ENCODE measurements around the gene SAMD9L.

SAMD9L gene

GRCh38 chr7:93165447-93165846 lies 17.3 kb upstream of the SAMD9L start:
- H3K9me3 ChIP-seq (replicated peaks; ENCODE audit: low read length) = no peaks in the 10 kb centered on the region
- no peaks in the 10 kb centered on the region for H3K36me3 ChIP-seq (ENCODE audit: insufficient read depth, low read length)
- H3K4me2 ChIP-seq (ENCODE audit: low read length) = no peak overlapping the region
- no peaks in the 10 kb centered on the region for H3K4me1 ChIP-seq (ENCODE audit: control insufficient read depth, insufficient read depth, low read length)
- H3K9ac ChIP-seq (ENCODE audit: low read depth, low read length) = no peak overlapping the region
- H3K27me3 ChIP-seq (ENCODE audit: control insufficient read depth, insufficient read depth, low read length) = no peaks in the 10 kb centered on the region
- H3K4me3 ChIP-seq (ENCODE audit: low read length) = no peak overlapping the region

- Histone ChIP-seq H3K4me2 (ENCODE audit: low read length) (no peak overlapping the region), H3K4me3 (ENCODE audit: low read length) (no peak overlapping the region), H3K9ac (ENCODE audit: low read depth, low read length) (no peak overlapping the region), H3K9me3 (replicated peaks; ENCODE audit: low read length) (no peaks in the 10 kb centered on the region), H3K27me3 (ENCODE audit: control insufficient read depth, insufficient read depth, low read length) (no peaks in the 10 kb centered on the region), H3K36me3 (ENCODE audit: insufficient read depth, low read length) (no peaks in the 10 kb centered on the region), H3K4me1 (ENCODE audit: control insufficient read depth, insufficient read depth, low read length) (no peaks in the 10 kb centered on the region)
Observed at GRCh38 chr7:93164766-93165165, 16.6 kb upstream of the SAMD9L start.

- no peaks in the 10 kb centered on the region for H3K27me3 ChIP-seq (ENCODE audit: control insufficient read depth, insufficient read depth, low read length)
- no peak overlapping the region for H3K9ac ChIP-seq (ENCODE audit: low read depth, low read length)
Observed at GRCh38 chr7:93161181-93161762, 13.1 kb upstream of the SAMD9L start.

GRCh38 chr7:93160410-93160809 lies 12.2 kb upstream of the SAMD9L start:
- Histone ChIP-seq H3K36me3 (ENCODE audit: insufficient read depth, low read length) (no peaks in the 10 kb centered on the region), H3K4me3 (ENCODE audit: low read length) (no peak overlapping the region)

More at GRCh38 chr7:93161181-93161762, 13.1 kb upstream of the SAMD9L start:
- Histone ChIP-seq H3K4me3 (ENCODE audit: low read length) (no peak overlapping the region), H3K36me3 (ENCODE audit: insufficient read depth, low read length) (no peaks in the 10 kb centered on the region), H3K9me3 (replicated peaks; ENCODE audit: low read length) (no peaks in the 10 kb centered on the region), H3K4me2 (ENCODE audit: low read length) (no peak overlapping the region), H3K4me1 (ENCODE audit: control insufficient read depth, insufficient read depth, low read length) (no peaks in the 10 kb centered on the region)

DNA sequence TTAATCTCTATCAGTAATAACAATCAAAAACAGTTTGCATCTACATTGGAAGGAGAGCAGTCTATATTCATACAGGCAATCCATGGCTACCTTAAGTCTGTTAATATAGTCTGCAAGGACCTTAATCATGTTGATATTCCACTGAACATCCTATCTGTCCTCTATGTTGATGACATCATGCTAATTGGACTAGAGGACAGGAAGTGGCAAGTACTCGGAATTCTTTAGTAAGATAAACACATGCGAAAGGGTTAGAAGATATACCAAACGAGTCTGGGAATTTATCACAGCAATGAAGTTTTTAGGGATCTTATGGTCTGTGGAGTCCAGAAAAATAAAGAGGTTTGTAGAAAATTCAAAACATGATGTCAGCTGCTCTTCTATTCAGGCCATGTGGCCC lies 11.3 kb upstream of the SAMD9L start:
- Histone ChIP-seq H3K9me3 (replicated peaks; ENCODE audit: low read length) (no peaks in the 10 kb centered on the region), H3K4me1 (ENCODE audit: control insufficient read depth, insufficient read depth, low read length) (no peaks in the 10 kb centered on the region), H3K4me2 (ENCODE audit: low read length) (no peak overlapping the region), H3K36me3 (ENCODE audit: insufficient read depth, low read length) (no peaks in the 10 kb centered on the region), H3K4me3 (ENCODE audit: low read length) (no peak overlapping the region), H3K27me3 (ENCODE audit: control insufficient read depth, insufficient read depth, low read length) (no peaks in the 10 kb centered on the region), H3K9ac (ENCODE audit: low read depth, low read length) (no peak overlapping the region)

More at GRCh38 chr7:93160410-93160809, 12.2 kb upstream of the SAMD9L start:
- Histone ChIP-seq H3K4me1 (ENCODE audit: control insufficient read depth, insufficient read depth, low read length) (no peaks in the 10 kb centered on the region), H3K9me3 (replicated peaks; ENCODE audit: low read length) (no peaks in the 10 kb centered on the region), H3K27me3 (ENCODE audit: control insufficient read depth, insufficient read depth, low read length) (no peaks in the 10 kb centered on the region), H3K4me2 (ENCODE audit: low read length) (no peak overlapping the region), H3K9ac (ENCODE audit: low read depth, low read length) (no peak overlapping the region)

GRCh38 chr7:93156884-93157283 lies 8.7 kb upstream of the SAMD9L start:
- H3K27me3 ChIP-seq (ENCODE audit: control insufficient read depth, insufficient read depth, low read length) = no peaks in the 10 kb centered on the region
- H3K36me3 ChIP-seq (ENCODE audit: insufficient read depth, low read length) = no peaks in the 10 kb centered on the region
- H3K4me2 ChIP-seq (ENCODE audit: low read length) = no peak overlapping the region
- no peak overlapping the region for H3K4me3 ChIP-seq (ENCODE audit: low read length)
- no peak overlapping the region for H3K9ac ChIP-seq (ENCODE audit: low read depth, low read length)
- H3K4me1 ChIP-seq (ENCODE audit: control insufficient read depth, insufficient read depth, low read length) = no peaks in the 10 kb centered on the region
- no peaks in the 10 kb centered on the region for H3K9me3 ChIP-seq (replicated peaks; ENCODE audit: low read length)

GRCh38 chr7:93150200-93150835 lies 2.1 kb upstream of the SAMD9L start:
- Histone ChIP-seq H3K4me1 (ENCODE audit: control insufficient read depth, insufficient read depth, low read length) (peaks cover 26% of the 10 kb centered on the region), H3K4me3 (ENCODE audit: low read length) (no peak overlapping the region), H3K27me3 (ENCODE audit: control insufficient read depth, insufficient read depth, low read length) (no peaks in the 10 kb centered on the region), H3K4me2 (ENCODE audit: low read length) (peak overlapping the region; percentile 36), H3K9ac (ENCODE audit: low read depth, low read length) (no peak overlapping the region), H3K36me3 (ENCODE audit: insufficient read depth, low read length) (no peaks in the 10 kb centered on the region), H3K9me3 (replicated peaks; ENCODE audit: low read length) (no peaks in the 10 kb centered on the region)

DNA sequence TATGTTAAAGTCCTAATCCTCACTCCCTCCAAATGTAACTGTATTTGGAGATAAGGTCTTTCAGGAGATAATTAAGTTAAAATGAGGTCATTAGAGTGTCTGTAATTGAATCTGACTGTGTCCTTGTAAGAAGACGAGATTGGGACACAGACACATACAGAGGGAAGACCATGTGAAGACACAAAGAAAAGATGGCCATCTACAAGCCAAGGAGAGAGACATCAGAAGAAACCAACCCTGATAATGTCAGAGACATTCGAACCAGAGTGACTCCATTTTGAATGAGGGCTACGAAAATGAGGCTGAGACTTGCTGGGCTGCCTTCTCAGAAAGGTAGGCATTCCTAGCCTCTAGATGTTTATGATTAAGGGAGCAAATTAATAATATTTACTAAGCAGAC lies 542 bp upstream of the SAMD9L start:
- peak overlapping the region; percentile 80 for H3K9ac ChIP-seq (ENCODE audit: low read depth, low read length)
- H3K27me3 ChIP-seq (ENCODE audit: control insufficient read depth, insufficient read depth, low read length) = no peaks in the 10 kb centered on the region
- H3K4me3 ChIP-seq (ENCODE audit: low read length) = peak overlapping the region; percentile 67
- H3K9me3 ChIP-seq (replicated peaks; ENCODE audit: low read length) = no peaks in the 10 kb centered on the region
- H3K36me3 ChIP-seq (ENCODE audit: insufficient read depth, low read length) = peaks cover 5% of the 10 kb centered on the region
- H3K4me1 ChIP-seq (ENCODE audit: control insufficient read depth, insufficient read depth, low read length) = peaks cover 26% of the 10 kb centered on the region
- peak overlapping the region; percentile 85 for H3K4me2 ChIP-seq (ENCODE audit: low read length)

GRCh38 chr7:93147363-93147762 lies 822 bp downstream of the SAMD9L start:
- no peaks in the 10 kb centered on the region for H3K9me3 ChIP-seq (replicated peaks; ENCODE audit: low read length)
- H3K9ac ChIP-seq (ENCODE audit: low read depth, low read length) = peak overlapping the region; percentile 80
- peak overlapping the region; percentile 67 for H3K4me3 ChIP-seq (ENCODE audit: low read length)

GRCh38 chr7:93146472-93147141 lies 1.6 kb downstream of the SAMD9L start:
- Histone ChIP-seq H3K4me2 (ENCODE audit: low read length) (peak overlapping the region; percentile 85), H3K9ac (ENCODE audit: low read depth, low read length) (peak overlapping the region; percentile 80), H3K4me1 (ENCODE audit: control insufficient read depth, insufficient read depth, low read length) (peaks cover 39% of the 10 kb centered on the region), H3K4me3 (ENCODE audit: low read length) (peak overlapping the region; percentile 67), H3K36me3 (ENCODE audit: insufficient read depth, low read length) (peaks cover 13% of the 10 kb centered on the region), H3K27me3 (ENCODE audit: control insufficient read depth, insufficient read depth, low read length) (no peaks in the 10 kb centered on the region), H3K9me3 (replicated peaks; ENCODE audit: low read length) (no peaks in the 10 kb centered on the region)

More at GRCh38 chr7:93147363-93147762, 822 bp downstream of the SAMD9L start:
- peaks cover 32% of the 10 kb centered on the region for H3K4me1 ChIP-seq (ENCODE audit: control insufficient read depth, insufficient read depth, low read length)
- peaks cover 13% of the 10 kb centered on the region for H3K36me3 ChIP-seq (ENCODE audit: insufficient read depth, low read length)
- H3K27me3 ChIP-seq (ENCODE audit: control insufficient read depth, insufficient read depth, low read length) = no peaks in the 10 kb centered on the region
- H3K4me2 ChIP-seq (ENCODE audit: low read length) = peak overlapping the region; percentile 85

DNA sequence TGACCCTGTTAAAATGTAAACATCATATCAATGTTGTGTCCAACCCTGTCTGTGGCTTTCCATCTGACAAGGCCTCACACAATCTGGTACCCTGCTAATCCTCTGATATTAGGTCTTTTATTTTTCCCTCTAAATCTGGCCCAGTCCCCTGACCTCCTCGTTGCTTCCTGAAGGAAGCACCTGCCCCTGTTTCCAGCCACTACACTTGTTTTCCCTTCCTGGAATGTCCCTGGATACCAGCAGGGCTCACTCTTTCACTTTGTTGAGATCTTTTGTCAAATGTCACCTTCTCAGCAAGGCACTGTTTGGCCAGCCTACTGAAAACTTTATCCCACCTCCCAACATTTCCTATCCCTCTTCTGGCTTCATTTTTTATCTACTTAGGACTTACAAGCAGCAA lies 2.1 kb downstream of the SAMD9L start:
- no peak overlapping the region for H3K9ac ChIP-seq (ENCODE audit: low read depth, low read length)
- no peak overlapping the region for H3K4me2 ChIP-seq (ENCODE audit: low read length)
- no peaks in the 10 kb centered on the region for H3K27me3 ChIP-seq (ENCODE audit: control insufficient read depth, insufficient read depth, low read length)
- peaks cover 16% of the 10 kb centered on the region for H3K36me3 ChIP-seq (ENCODE audit: insufficient read depth, low read length)
- H3K4me3 ChIP-seq (ENCODE audit: low read length) = no peak overlapping the region
- no peaks in the 10 kb centered on the region for H3K9me3 ChIP-seq (replicated peaks; ENCODE audit: low read length)
- H3K4me1 ChIP-seq (ENCODE audit: control insufficient read depth, insufficient read depth, low read length) = peaks cover 39% of the 10 kb centered on the region

Measured in skeletal muscle satellite cell (primary cell).